Measurements from ENCODE around the gene TOX2.
A peak's percentile ranks its signal among the peaks of the same experiment; 100 is the strongest.

TOX2 gene

GRCh38 chr20:44006126-44006525 is 91.5 kb downstream of the TOX2 start:
- H3K4me3 ChIP-seq (ENCODE audit: low read depth, low read length): no peak overlapping the region
- DNase-seq (ENCODE audit: low read depth): no peak
- TF ChIP-seq POLR2A (IDR thresholded peaks at IDR 0.05; ENCODE audit: extremely low read depth, insufficient read length) (no peak), CTCF (IDR thresholded peaks at IDR 0.05; ENCODE audit: low read depth, low read length) (no peak), MAX (IDR thresholded peaks at IDR 0.05; ENCODE audit: low read depth, low read length) (no peak), MYC (IDR thresholded peaks at IDR 0.05; ENCODE audit: low read depth, low read length) (no peak)

- no peak for TF ChIP-seq MYC (IDR thresholded peaks at IDR 0.05; ENCODE audit: low read depth, low read length)
- TF ChIP-seq MAX (IDR thresholded peaks at IDR 0.05; ENCODE audit: low read depth, low read length): no peak
- no peak for TF ChIP-seq POLR2A (IDR thresholded peaks at IDR 0.05; ENCODE audit: extremely low read depth, insufficient read length)
- TF ChIP-seq CTCF (IDR thresholded peaks at IDR 0.05; ENCODE audit: low read depth, low read length): no peak
- DNase-seq (ENCODE audit: low read depth): no peak
Observed at GRCh38 chr20:44006578-44006977, 91.9 kb downstream of the TOX2 start.

GRCh38 chr20:44008806-44009678 is 94.4 kb downstream of the TOX2 start:
- TF ChIP-seq POLR2A (IDR thresholded peaks at IDR 0.05; ENCODE audit: extremely low read depth, insufficient read length) (no peak), MYC (IDR thresholded peaks at IDR 0.05; ENCODE audit: low read depth, low read length) (no peak), CTCF (IDR thresholded peaks at IDR 0.05; ENCODE audit: low read depth, low read length) (no peak), MAX (IDR thresholded peaks at IDR 0.05; ENCODE audit: low read depth, low read length) (no peak)
- H3K4me3 ChIP-seq (ENCODE audit: low read depth, low read length): no peak overlapping the region
- no peak for DNase-seq (ENCODE audit: low read depth)

More at GRCh38 chr20:44006578-44006977, 91.9 kb downstream of the TOX2 start:
- H3K4me3 ChIP-seq (ENCODE audit: low read depth, low read length): no peak overlapping the region

GRCh38 chr20:44009679-44009992 is 95.0 kb downstream of the TOX2 start:
- no peak overlapping the region for H3K4me3 ChIP-seq (ENCODE audit: low read depth, low read length)
- TF ChIP-seq POLR2A (IDR thresholded peaks at IDR 0.05; ENCODE audit: extremely low read depth, insufficient read length) (no peak), MYC (IDR thresholded peaks at IDR 0.05; ENCODE audit: low read depth, low read length) (no peak), CTCF (IDR thresholded peaks at IDR 0.05; ENCODE audit: low read depth, low read length) (no peak), MAX (IDR thresholded peaks at IDR 0.05; ENCODE audit: low read depth, low read length) (no peak)
- DNase-seq (ENCODE audit: low read depth): no peak

GRCh38 chr20:44010162-44010704 is 95.6 kb downstream of the TOX2 start:
- TF ChIP-seq POLR2A (IDR thresholded peaks at IDR 0.05; ENCODE audit: extremely low read depth, insufficient read length): no peak
- no peak for TF ChIP-seq MAX (IDR thresholded peaks at IDR 0.05; ENCODE audit: low read depth, low read length)
- TF ChIP-seq CTCF (IDR thresholded peaks at IDR 0.05; ENCODE audit: low read depth, low read length): no peak
- TF ChIP-seq MYC (IDR thresholded peaks at IDR 0.05; ENCODE audit: low read depth, low read length): no peak
- H3K4me3 ChIP-seq (ENCODE audit: low read depth, low read length): no peak overlapping the region
- peak; percentile 25 for DNase-seq (ENCODE audit: low read depth)
